H9 (cell line): ENCODE data around the gene PCCA. TPM values are rescaled to one million over a fixed set of nuclear protein-coding genes. Genes with fewer than 3 reads are reported as not detected.
A peak's percentile ranks its signal among the peaks of the same experiment; 100 is the strongest.

Experiments used
- DNase-seq: peaks from one replicate; pipeline ENCODE4 v3.0.0-alpha.2; 2017
- H2AFZ ChIP-seq: one replicate; pipeline ENCODE4 v1.6.1; 2013; ENCODE audit warnings: mild to moderate bottlenecking, low read length, control low read depth, moderate library complexity
- H2AK5ac ChIP-seq: 2 replicates; pipeline ENCODE4 v1.6.1; 2013; ENCODE audit warnings: low read length, control low read depth, mixed read lengths; ENCODE audit not compliant: insufficient read length
- H2BK120ac ChIP-seq: one replicate; pipeline ENCODE4 v1.6.1; 2013; ENCODE audit warnings: low read depth, mild to moderate bottlenecking, low read length, control low read depth, inconsistent platforms; ENCODE audit not compliant: poor library complexity, severe bottlenecking
- H2BK12ac ChIP-seq: 2 replicates; pipeline ENCODE4 v1.6.1; 2013; ENCODE audit warnings: low read length, control low read depth, mixed read lengths, low read depth; ENCODE audit not compliant: insufficient read length
- H2BK15ac ChIP-seq: 2 replicates; pipeline ENCODE4 v1.6.1; 2013; ENCODE audit warnings: low read depth, low read length, control low read depth
- H2BK20ac ChIP-seq: one replicate; pipeline ENCODE4 v1.6.1; 2013; ENCODE audit warnings: low read depth, mild to moderate bottlenecking, low read length, control low read depth, inconsistent platforms; ENCODE audit not compliant: poor library complexity, severe bottlenecking
- H2BK5ac ChIP-seq: 2 replicates; pipeline ENCODE4 v1.6.1; 2013; ENCODE audit warnings: low read length, control low read depth, mixed read lengths; ENCODE audit not compliant: insufficient read length
- H3K14ac ChIP-seq: 2 replicates; pipeline ENCODE4 v1.6.1; 2013; ENCODE audit warnings: low read length, control low read depth; ENCODE audit not compliant: insufficient read depth
- H3K18ac ChIP-seq: 2 replicates; pipeline ENCODE4 v1.6.1; 2013; ENCODE audit warnings: low read depth, mild to moderate bottlenecking, mixed read lengths, low read length, control low read depth; ENCODE audit not compliant: insufficient read length
- H3K23ac ChIP-seq: 2 replicates; pipeline ENCODE4 v1.6.1; 2013; ENCODE audit warnings: low read length, control low read depth, mixed read lengths, low read depth; ENCODE audit not compliant: insufficient read length
- H3K23me2 ChIP-seq: 2 replicates; pipeline ENCODE4 v1.6.1; 2013; ENCODE audit warnings: low read depth, mild to moderate bottlenecking, mixed read lengths, low read length, control low read depth; ENCODE audit not compliant: insufficient read length, poor library complexity, severe bottlenecking
- H3K27ac ChIP-seq: 2 replicates; pipeline ENCODE4 v1.5.1; 2013; ENCODE audit warnings: low read length, control low read depth, mixed read lengths, low read depth; ENCODE audit not compliant: insufficient read length
- H3K27me3 ChIP-seq: 2 replicates; pipeline ENCODE4 v1.6.1; 2013; ENCODE audit warnings: low read length, control low read depth, inconsistent platforms; ENCODE audit not compliant: insufficient read depth
- H3K4ac ChIP-seq: 2 replicates; pipeline ENCODE4 v1.6.1; 2013; ENCODE audit warnings: low read depth, mild to moderate bottlenecking, control low read depth, inconsistent platforms, low read length, moderate library complexity
- H3K4me1 ChIP-seq: 2 replicates; pipeline ENCODE4 v1.6.1; 2013; ENCODE audit warnings: low read length, control low read depth, inconsistent platforms; ENCODE audit not compliant: insufficient read depth
- H3K4me2 ChIP-seq: 2 replicates; pipeline ENCODE4 v1.6.1; 2013; ENCODE audit warnings: low read length, control low read depth, mixed read lengths; ENCODE audit not compliant: insufficient read length, insufficient read depth
- H3K56ac ChIP-seq: 2 replicates; pipeline ENCODE4 v1.6.1; 2013; ENCODE audit warnings: low read depth, mild to moderate bottlenecking, mixed read lengths, low read length, control low read depth; ENCODE audit not compliant: insufficient read length
- H3K79me1 ChIP-seq: 2 replicates; pipeline ENCODE4 v1.6.1; 2013; ENCODE audit warnings: low read depth, mild to moderate bottlenecking, moderate library complexity, low read length, control low read depth, inconsistent platforms; ENCODE audit not compliant: insufficient read depth, poor library complexity, severe bottlenecking
- H3K79me2 ChIP-seq: 2 replicates; pipeline ENCODE4 v1.6.1; 2013; ENCODE audit warnings: low read length, control low read depth, inconsistent platforms; ENCODE audit not compliant: insufficient read depth
- H3K9ac ChIP-seq: 2 replicates; pipeline ENCODE4 v1.6.1; 2013; ENCODE audit warnings: low read length, control low read depth, mixed read lengths; ENCODE audit not compliant: insufficient read length; ENCODE audit errors: extremely low read depth
- H3K9me3 ChIP-seq: one replicate; pipeline ENCODE4 v1.6.1; 2013; ENCODE audit warnings: low read depth, low read length, inconsistent platforms; ENCODE audit not compliant: control insufficient read depth
- H3T11ph ChIP-seq: one replicate; pipeline ENCODE4 v1.6.1; 2013; ENCODE audit warnings: mild to moderate bottlenecking, low read length, control low read depth, inconsistent platforms
- H4K20me1 ChIP-seq: one replicate; pipeline ENCODE4 v1.6.1; 2013; ENCODE audit not compliant: control insufficient read depth, insufficient read length, insufficient read depth
- H4K5ac ChIP-seq: 2 replicates; pipeline ENCODE4 v1.6.1; 2013; ENCODE audit warnings: low read depth, mild to moderate bottlenecking, mixed read lengths, low read length, control low read depth; ENCODE audit not compliant: insufficient read length
- H4K8ac ChIP-seq: replicated peaks from 2 replicates; pipeline ENCODE4 v1.6.1; 2013; ENCODE audit warnings: low read length, control low read depth, mixed read lengths, low read depth; ENCODE audit not compliant: insufficient read length
- H4K91ac ChIP-seq: 2 replicates; pipeline ENCODE4 v1.6.1; 2013; ENCODE audit warnings: low read depth, mild to moderate bottlenecking, moderate library complexity, mixed read lengths, low read length, control low read depth; ENCODE audit not compliant: insufficient read length
- H3K27ac Mint-ChIP-seq, 3 experiments: 2 replicates in 2 of 3; 3 replicates in 1 of 3; pipeline ENCODE4 v1.8.0; 2020 to 2021; ENCODE audit warnings: mixed read lengths in 3 of 3, mild to moderate bottlenecking in 1 of 3, moderate library complexity in 1 of 3
- H3K27me3 Mint-ChIP-seq: 2 replicates; pipeline ENCODE4 v1.8.0; 2021; ENCODE audit warnings: low read depth, mild to moderate bottlenecking, moderate library complexity, mixed read lengths
- H3K36me3 Mint-ChIP-seq, 3 experiments: 2 replicates in 2 of 3; 3 replicates in 1 of 3; pipeline ENCODE4 v1.8.0; 2020 to 2021; ENCODE audit warnings: low read depth in 3 of 3, mixed read lengths in 3 of 3; ENCODE audit not compliant: insufficient read depth in 1 of 3
- H3K4me1 Mint-ChIP-seq, 2 experiments: 2 replicates each; pipeline ENCODE4 v1.8.0; 2020; ENCODE audit warnings: mixed read lengths in 2 of 2
- H3K4me3 Mint-ChIP-seq, 2 experiments: 2 replicates in 1 of 2; 3 replicates in 1 of 2; pipeline ENCODE4 v1.8.0; 2020 to 2021; ENCODE audit warnings: mild to moderate bottlenecking in 2 of 2, mixed read lengths in 2 of 2, moderate library complexity in 1 of 2
- H3K9me3 Mint-ChIP-seq, 2 experiments: 2 replicates in 1 of 2; 3 replicates in 1 of 2; pipeline ENCODE4 v1.8.0; 2020; ENCODE audit warnings: mild to moderate bottlenecking in 2 of 2, mixed read lengths in 2 of 2, moderate library complexity in 1 of 2
- CTCF ChIP-seq: fragments of 200-600 bp; sonication (generic); conservative IDR thresholded peaks from 3 replicates; pipeline ENCODE4 v1.8.0; 2021; ENCODE audit warnings: antibody characterized with exemption, mild to moderate bottlenecking
- WGBS: extraction: QIAGEN DNeasy Blood & Tissue Kit; methylation state at CpG from one replicate; pipeline ENCODE4 v1.1.7; 2013; ENCODE audit warnings: missing lambda C conversion rate, low lambda C conversion rate, mixed read lengths; ENCODE audit not compliant: insufficient read length; ENCODE audit errors: extremely low coverage; 5-methylcytosine and 5-hydroxymethylcytosine counted together
- total RNA-seq: library from RNA; stranded (reverse); gene quantifications from 2 replicates; pipeline ENCODE4 v1.2.1, GENCODE V29; 2021

The PCCA gene
- total RNA-seq, 1 experiment from 2014 or later: 56.5 TPM

- no peak overlapping the region for H2BK12ac ChIP-seq
- TF ChIP-seq CTCF: no peak
- H3K79me1 ChIP-seq: no peaks in the 10 kb centered on the region
- no peaks in the 10 kb centered on the region for H4K20me1 ChIP-seq
- H3K4me2 ChIP-seq: no peak overlapping the region
- WGBS: no CpG with 5 or more reads among the region's 9 CpGs
- H2BK120ac ChIP-seq: no peak overlapping the region
- no peak overlapping the region for H3K23ac ChIP-seq
- no peaks in the 10 kb centered on the region for H3K27me3 ChIP-seq
- H3K79me2 ChIP-seq: no peaks in the 10 kb centered on the region
- no peak overlapping the region for H3K18ac ChIP-seq
- no peaks in the 10 kb centered on the region for H3K9me3 Mint-ChIP-seq
- peaks cover 57 to 58% of the 10 kb centered on the region in 2 experiments for H3K4me1 Mint-ChIP-seq
- H3K9me3 ChIP-seq: no peaks in the 10 kb centered on the region
- H3K27me3 Mint-ChIP-seq: no peaks in the 10 kb centered on the region
- H3T11ph ChIP-seq: no peak overlapping the region
- peaks cover 27% of the 10 kb centered on the region for H3K4me1 ChIP-seq
- no peak overlapping the region for H2BK5ac ChIP-seq
- H2AFZ ChIP-seq: no peak overlapping the region
- no peak overlapping the region for H3K4me3 Mint-ChIP-seq
- H2BK20ac ChIP-seq: no peak overlapping the region
- H2AK5ac ChIP-seq: no peak overlapping the region
- no peak overlapping the region for H3K4ac ChIP-seq
- no peak overlapping the region for H3K56ac ChIP-seq
- DNase-seq: no peak
- no peak overlapping the region for H4K5ac ChIP-seq
- peak overlapping the region in 1 of 3 experiments; percentile 89; a peak in 2 of 7 replicates for H3K27ac Mint-ChIP-seq
- H3K23me2 ChIP-seq: no peaks in the 10 kb centered on the region
- H4K8ac ChIP-seq: no peak overlapping the region
- no peaks in the 10 kb centered on the region for H3K36me3 Mint-ChIP-seq
- no peak overlapping the region for H3K9ac ChIP-seq
- H2BK15ac ChIP-seq: no peak overlapping the region
- no peak overlapping the region for H3K14ac ChIP-seq
- no peak overlapping the region for H4K91ac ChIP-seq
- H3K27ac ChIP-seq: no peak overlapping the region
These were observed 417.9 kb downstream of the PCCA start for GRCh38 chr13:100506600-100507422.
